ENCODE measurements around the gene CAD. TPM values are rescaled to one million over a fixed set of nuclear protein-coding genes. Genes with fewer than 3 reads are reported as not detected.

CAD gene
- total and polyA plus RNA-seq, 9 of the 15 experiments (the other 6 are each of a cell fraction or from before 2014, with no cell fraction given), result 7.5 to 126 (median 33.7) TPM

DNA sequence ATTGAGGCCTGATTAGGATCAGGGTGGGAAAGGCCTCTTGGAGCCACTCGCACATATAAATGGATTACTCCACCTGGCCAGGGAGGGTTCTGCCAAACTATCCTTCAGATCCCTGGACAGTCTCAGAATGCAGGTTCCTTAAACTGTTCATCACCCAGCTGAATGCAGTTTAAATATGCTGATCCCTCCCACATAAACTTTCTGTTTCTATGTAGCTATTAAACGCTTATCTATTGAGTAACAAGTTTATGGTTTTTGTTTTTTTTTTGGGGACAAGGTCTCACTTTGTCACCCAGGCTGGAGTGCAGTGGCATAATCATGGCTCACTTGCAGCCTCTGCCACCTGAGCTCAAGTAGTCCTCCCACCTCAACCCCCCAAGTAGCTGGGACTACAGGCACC lies 1.9 kb downstream of the CAD start:
- Histone ChIP-seq H3K9ac (ENCODE audit: insufficient read depth in 1 of 2, low read depth in 2 of 2, low read length in 2 of 2) (peak overlapping the region; percentile 29 to 94; a peak in 2 of 4 replicates), H3K4me3 (peak overlapping the region; percentile 65; the same call in 1 of the 2 replicates), H3K27ac (ENCODE audit: extremely low read depth, low read depth, low read length) (peak overlapping the region; percentile 91; the same call in 2 of the 3 replicates), H3K79me2 (ENCODE audit: control insufficient read depth, insufficient read depth, low read length) (peaks cover 40% of the 10 kb centered on the region), H4K20me1 (replicated peaks; ENCODE audit: control insufficient read depth, insufficient read depth, low read length) (no peaks in the 10 kb centered on the region), H3K4me1 (replicated peaks in 1 of 2; ENCODE audit: control insufficient read depth in 2 of 2, insufficient read depth in 2 of 2, low read length in 2 of 2) (peaks cover 19% of the 10 kb centered on the region in 2 experiments; a peak in 4 of 5 replicates), H3K9me3 (replicated peaks; ENCODE audit: control insufficient read depth, insufficient read depth, low read depth, low read length) (no peaks in the 10 kb centered on the region), H3K27me3 (ENCODE audit: control insufficient read depth in 2 of 2, insufficient read depth in 2 of 2, low read length in 2 of 2) (no peaks in the 10 kb centered on the region), H3K4me2 (ENCODE audit: insufficient read depth, low read length) (peak overlapping the region; percentile 93), H2AFZ (ENCODE audit: low read depth, low read length) (no peak overlapping the region), H3K9me1 (ENCODE audit: control insufficient read depth, insufficient read depth, low read length) (no peaks in the 10 kb centered on the region), H3K36me3 (ENCODE audit: control insufficient read depth, insufficient read depth, low read length) (peaks cover 79% of the 10 kb centered on the region)
- DNase-seq (ENCODE audit: extremely low read depth in 1 of 4, low spot score in 3 of 4) (peak in 3 of 4 experiments; percentile 13 to 41 (median 38)), FAIRE-seq (no peak), ATAC-seq (no peak)
- TF ChIP-seq, protein P1, sequence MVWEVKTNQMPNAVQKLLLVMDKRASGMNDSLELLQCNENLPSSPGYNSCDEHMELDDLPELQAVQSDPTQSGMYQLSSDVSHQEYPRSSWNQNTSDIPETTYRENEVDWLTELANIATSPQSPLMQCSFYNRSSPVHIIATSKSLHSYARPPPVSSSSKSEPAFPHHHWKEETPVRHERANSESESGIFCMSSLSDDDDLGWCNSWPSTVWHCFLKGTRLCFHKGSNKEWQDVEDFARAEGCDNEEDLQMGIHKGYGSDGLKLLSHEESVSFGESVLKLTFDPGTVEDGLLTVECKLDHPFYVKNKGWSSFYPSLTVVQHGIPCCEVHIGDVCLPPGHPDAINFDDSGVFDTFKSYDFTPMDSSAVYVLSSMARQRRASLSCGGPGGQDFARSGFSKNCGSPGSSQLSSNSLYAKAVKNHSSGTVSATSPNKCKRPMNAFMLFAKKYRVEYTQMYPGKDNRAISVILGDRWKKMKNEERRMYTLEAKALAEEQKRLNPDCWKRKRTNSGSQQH (CRISPR knock-in tag; IDR thresholded peaks at IDR 0.05), result no peak
- TF ChIP-seq HEY1 (CRISPR knock-in tag; IDR thresholded peaks at IDR 0.05; ENCODE audit: borderline replicate concordance) (no peak), KDM2B (CRISPR knock-in tag; IDR thresholded peaks at IDR 0.05) (no peak), SP1 (CRISPR knock-in tag; IDR thresholded peaks at IDR 0.05) (no peak), ZNF324 (CRISPR knock-in tag; IDR thresholded peaks at IDR 0.05) (no peak), HDAC2 (IDR thresholded peaks at IDR 0.05) (no peak), MEF2D (tag; conservative IDR thresholded peaks at IDR 0.05; ENCODE audit: low read depth) (no peak), ETV6 (IDR thresholded peaks at IDR 0.05; ENCODE audit: borderline replicate concordance in 1 of 2, low read depth in 2 of 2, low read length in 1 of 2) (no peak), ETV6 (CRISPR knock-in tag; IDR thresholded peaks at IDR 0.05; ENCODE audit: borderline replicate concordance) (no peak), GABPA (tag; conservative IDR thresholded peaks at IDR 0.05; ENCODE audit: low read depth) (no peak), PPARD (CRISPR knock-in tag; IDR thresholded peaks at IDR 0.05) (no peak)
- TF ChIP-seq, protein P2, sequence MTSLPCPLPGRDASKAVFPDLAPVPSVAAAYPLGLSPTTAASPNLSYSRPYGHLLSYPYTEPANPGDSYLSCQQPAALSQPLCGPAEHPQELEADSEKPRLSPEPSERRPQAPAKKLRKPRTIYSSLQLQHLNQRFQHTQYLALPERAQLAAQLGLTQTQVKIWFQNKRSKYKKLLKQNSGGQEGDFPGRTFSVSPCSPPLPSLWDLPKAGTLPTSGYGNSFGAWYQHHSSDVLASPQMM (CRISPR knock-in tag; IDR thresholded peaks at IDR 0.05), result no peak
- TF ChIP-seq, protein P3, sequence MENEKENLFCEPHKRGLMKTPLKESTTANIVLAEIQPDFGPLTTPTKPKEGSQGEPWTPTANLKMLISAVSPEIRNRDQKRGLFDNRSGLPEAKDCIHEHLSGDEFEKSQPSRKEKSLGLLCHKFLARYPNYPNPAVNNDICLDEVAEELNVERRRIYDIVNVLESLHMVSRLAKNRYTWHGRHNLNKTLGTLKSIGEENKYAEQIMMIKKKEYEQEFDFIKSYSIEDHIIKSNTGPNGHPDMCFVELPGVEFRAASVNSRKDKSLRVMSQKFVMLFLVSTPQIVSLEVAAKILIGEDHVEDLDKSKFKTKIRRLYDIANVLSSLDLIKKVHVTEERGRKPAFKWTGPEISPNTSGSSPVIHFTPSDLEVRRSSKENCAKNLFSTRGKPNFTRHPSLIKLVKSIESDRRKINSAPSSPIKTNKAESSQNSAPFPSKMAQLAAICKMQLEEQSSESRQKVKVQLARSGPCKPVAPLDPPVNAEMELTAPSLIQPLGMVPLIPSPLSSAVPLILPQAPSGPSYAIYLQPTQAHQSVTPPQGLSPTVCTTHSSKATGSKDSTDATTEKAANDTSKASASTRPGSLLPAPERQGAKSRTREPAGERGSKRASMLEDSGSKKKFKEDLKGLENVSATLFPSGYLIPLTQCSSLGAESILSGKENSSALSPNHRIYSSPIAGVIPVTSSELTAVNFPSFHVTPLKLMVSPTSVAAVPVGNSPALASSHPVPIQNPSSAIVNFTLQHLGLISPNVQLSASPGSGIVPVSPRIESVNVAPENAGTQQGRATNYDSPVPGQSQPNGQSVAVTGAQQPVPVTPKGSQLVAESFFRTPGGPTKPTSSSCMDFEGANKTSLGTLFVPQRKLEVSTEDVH (IDR thresholded peaks at IDR 0.05; ENCODE audit: low read depth, partially characterized antibody), result no peak
- TF ChIP-seq, protein P4, sequence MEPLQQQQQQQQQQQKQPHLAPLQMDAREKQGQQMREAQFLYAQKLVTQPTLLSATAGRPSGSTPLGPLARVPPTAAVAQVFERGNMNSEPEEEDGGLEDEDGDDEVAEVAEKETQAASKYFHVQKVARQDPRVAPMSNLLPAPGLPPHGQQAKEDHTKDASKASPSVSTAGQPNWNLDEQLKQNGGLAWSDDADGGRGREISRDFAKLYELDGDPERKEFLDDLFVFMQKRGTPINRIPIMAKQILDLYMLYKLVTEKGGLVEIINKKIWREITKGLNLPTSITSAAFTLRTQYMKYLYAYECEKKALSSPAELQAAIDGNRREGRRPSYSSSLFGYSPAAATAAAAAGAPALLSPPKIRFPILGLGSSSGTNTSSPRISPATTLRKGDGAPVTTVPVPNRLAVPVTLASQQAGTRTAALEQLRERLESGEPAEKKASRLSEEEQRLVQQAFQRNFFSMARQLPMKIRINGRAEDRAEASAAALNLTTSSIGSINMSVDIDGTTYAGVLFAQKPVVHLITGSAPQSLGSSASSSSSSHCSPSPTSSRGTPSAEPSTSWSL (CRISPR knock-in tag; IDR thresholded peaks at IDR 0.05; ENCODE audit: borderline replicate concordance), result no peak
- TF ChIP-seq, protein P5, sequence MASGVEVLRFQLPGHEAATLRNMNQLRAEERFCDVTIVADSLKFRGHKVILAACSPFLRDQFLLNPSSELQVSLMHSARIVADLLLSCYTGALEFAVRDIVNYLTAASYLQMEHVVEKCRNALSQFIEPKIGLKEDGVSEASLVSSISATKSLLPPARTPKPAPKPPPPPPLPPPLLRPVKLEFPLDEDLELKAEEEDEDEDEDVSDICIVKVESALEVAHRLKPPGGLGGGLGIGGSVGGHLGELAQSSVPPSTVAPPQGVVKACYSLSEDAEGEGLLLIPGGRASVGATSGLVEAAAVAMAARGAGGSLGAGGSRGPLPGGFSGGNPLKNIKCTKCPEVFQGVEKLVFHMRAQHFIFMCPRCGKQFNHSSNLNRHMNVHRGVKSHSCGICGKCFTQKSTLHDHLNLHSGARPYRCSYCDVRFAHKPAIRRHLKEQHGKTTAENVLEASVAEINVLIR (CRISPR knock-in tag; IDR thresholded peaks at IDR 0.05), result no peak
- CTCF ChIA-PET (ENCODE audit: low intra/inter-chr PET ratio), result no interaction called here
- 53% methylated on average over 2 of the region's 2 CpGs for WGBS (ENCODE audit: insufficient coverage, low coverage, missing lambda C conversion rate)
- in situ Hi-C loops (cut with MboI) (no loop called here), intact Hi-C loops (cut with micrococcal nuclease) (no loop called here)
- no TSS peak for BruUV-seq (replicated peaks)
- POLR2A ChIA-PET, result interaction anchor here (0.9 to 1.2 kb wide), 4 partner anchors 11 to 28 kb away, joined by 3 read pairs; no protein-coding TSS in a partner anchor
